Gastrocnemius medialis (tissue), 4 donors: ENCODE measurements around the gene NLGN1. TPM values are rescaled to one million over a fixed set of nuclear protein-coding genes. Genes with fewer than 3 reads are reported as not detected.

Source experiments
- ATAC-seq, 2 donors: fragments of 150-250 bp; one replicate each; pipeline ENCODE4 v1.9.1; 2016
- DNase-seq, 2 donors: peaks; one replicate each; pipeline ENCODE4 v3.0.0-alpha.2; 2019
- H3K27ac ChIP-seq, 4 donors: fragments of 200-600 bp; sonication (generic); 1 replicate in 1 of 4; 2 replicates in 3 of 4; pipeline ENCODE4 v1.5.1; 2016 to 2018; ENCODE audit warnings: mild to moderate bottlenecking in 2 of 4, moderate library complexity in 1 of 4
- H3K27me3 ChIP-seq, 3 donors: fragments of 200-600 bp; sonication (generic) in 2 of 3; 1 replicate in 1 of 3; 2 replicates in 2 of 3; pipeline versions ENCODE4 v1.5.1 to v1.6.0; 2016 to 2019; ENCODE audit warnings: mild to moderate bottlenecking in 1 of 3, moderate library complexity in 1 of 3
- H3K36me3 ChIP-seq, 2 donors: fragments of 200-600 bp; sonication (generic) in 1 of 2; one replicate each; pipeline ENCODE4 v1.5.1; 2017 to 2018
- H3K4me1 ChIP-seq, 2 donors: fragments of 200-600 bp; sonication (generic) in 1 of 2; one replicate each; pipeline ENCODE4 v1.5.1; 2016 to 2017; ENCODE audit warnings: mild to moderate bottlenecking in 2 of 2
- H3K4me3 ChIP-seq, 4 donors: fragments of 200-600 bp; sonication (generic) in 3 of 4; 1 replicate in 1 of 4; 2 replicates in 3 of 4; pipeline ENCODE4 v1.5.1; 2016 to 2019; ENCODE audit warnings: mild to moderate bottlenecking in 2 of 4
- H3K9me3 ChIP-seq, 3 donors: fragments of 200-600 bp; sonication (generic) in 2 of 3; 1 replicate in 1 of 3; 2 replicates in 2 of 3; pipeline ENCODE4 v1.5.1; 2016 to 2019
- POLR2A ChIP-seq, 2 donors: fragments of 450-650 bp; IDR thresholded peaks; one replicate each; pipeline ENCODE4 v1.6.1; 2017; ENCODE audit warnings: antibody characterized with exemption in 2 of 2, mild to moderate bottlenecking in 2 of 2, moderate library complexity in 2 of 2
- in situ Hi-C, 4 donors: fragments of 200-750 bp; cut with MboI; loops; one replicate each; pipeline versions ENCODE4 v1.15.0 to v1.8.0; 2017; ENCODE audit warnings: low sequenced_read_pairs in 4 of 4
- intact Hi-C: fragments of 100-400 bp; cut with DNase I; formaldehyde crosslinking; loops from one replicate; pipeline ENCODE4 v1.15.1; 2023; ENCODE audit warnings: low total_unique reads
- total RNA-seq, 4 donors: library from RNA; depleted of rRNA; stranded (reverse); fragments of >200 nt; gene quantifications; one replicate each; pipeline versions ENCODE4 v1.1.0 to v1.2.3, GENCODE V29; 2016
- TF ChIP-seq, protein P1 (sequence below), 5 experiments: fragments of 450-650 bp in 3 of 5; fragments of 200-600 bp in 2 of 5; sonication (generic) in 2 of 5; IDR thresholded peaks in 4 of 5; conservative IDR thresholded peaks in 1 of 5; 1 replicate in 4 of 5; 2 replicates in 1 of 5; pipeline ENCODE4 v1.5.1; 2016 to 2019; ENCODE audit warnings: antibody characterized with exemption in 5 of 5, mild to moderate bottlenecking in 3 of 5, moderate library complexity in 3 of 5

Gene NLGN1
- total RNA-seq, 4 donors from 2014 or later: 0.52 to 1.9 (median 1.1) TPM

DNA sequence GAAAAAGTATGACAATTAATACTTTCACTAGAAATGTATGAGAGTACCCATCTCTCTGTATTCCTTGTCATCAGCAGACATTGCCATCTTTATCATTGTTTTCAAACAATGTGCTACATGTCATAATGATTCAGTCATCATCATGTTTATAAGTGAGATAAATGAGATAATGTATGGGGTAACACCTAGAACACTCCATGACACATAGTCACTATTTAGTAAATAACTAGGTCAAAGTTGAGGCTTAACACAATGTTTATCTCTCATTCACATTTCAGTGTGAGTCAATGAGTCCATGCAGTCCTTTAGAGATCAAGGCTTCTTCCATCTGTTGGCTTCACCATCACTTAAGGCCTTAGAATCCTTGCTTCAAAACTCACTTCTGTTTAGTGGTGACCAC is 70.0 kb downstream of the NLGN1 start:
- H3K9me3 ChIP-seq: no peaks in the 10 kb centered on the region
- in situ Hi-C loops: no loop called here
- no peak overlapping the region for H3K4me3 ChIP-seq
- no peak for DNase-seq
- H3K4me1 ChIP-seq: no peaks in the 10 kb centered on the region
- no peak for ATAC-seq
- H3K27ac ChIP-seq: no peak overlapping the region
- H3K27me3 ChIP-seq: no peaks in the 10 kb centered on the region
- intact Hi-C loops: no loop called here
- no peak for TF ChIP-seq POLR2A (IDR thresholded peaks at IDR 0.05)
- TF ChIP-seq, protein P1, sequence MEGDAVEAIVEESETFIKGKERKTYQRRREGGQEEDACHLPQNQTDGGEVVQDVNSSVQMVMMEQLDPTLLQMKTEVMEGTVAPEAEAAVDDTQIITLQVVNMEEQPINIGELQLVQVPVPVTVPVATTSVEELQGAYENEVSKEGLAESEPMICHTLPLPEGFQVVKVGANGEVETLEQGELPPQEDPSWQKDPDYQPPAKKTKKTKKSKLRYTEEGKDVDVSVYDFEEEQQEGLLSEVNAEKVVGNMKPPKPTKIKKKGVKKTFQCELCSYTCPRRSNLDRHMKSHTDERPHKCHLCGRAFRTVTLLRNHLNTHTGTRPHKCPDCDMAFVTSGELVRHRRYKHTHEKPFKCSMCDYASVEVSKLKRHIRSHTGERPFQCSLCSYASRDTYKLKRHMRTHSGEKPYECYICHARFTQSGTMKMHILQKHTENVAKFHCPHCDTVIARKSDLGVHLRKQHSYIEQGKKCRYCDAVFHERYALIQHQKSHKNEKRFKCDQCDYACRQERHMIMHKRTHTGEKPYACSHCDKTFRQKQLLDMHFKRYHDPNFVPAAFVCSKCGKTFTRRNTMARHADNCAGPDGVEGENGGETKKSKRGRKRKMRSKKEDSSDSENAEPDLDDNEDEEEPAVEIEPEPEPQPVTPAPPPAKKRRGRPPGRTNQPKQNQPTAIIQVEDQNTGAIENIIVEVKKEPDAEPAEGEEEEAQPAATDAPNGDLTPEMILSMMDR (IDR thresholded peaks at IDR 0.05 in 4 of 5, conservative IDR thresholded peaks at IDR 0.05 in 1 of 5): no peak
- no peaks in the 10 kb centered on the region for H3K36me3 ChIP-seq

DNA sequence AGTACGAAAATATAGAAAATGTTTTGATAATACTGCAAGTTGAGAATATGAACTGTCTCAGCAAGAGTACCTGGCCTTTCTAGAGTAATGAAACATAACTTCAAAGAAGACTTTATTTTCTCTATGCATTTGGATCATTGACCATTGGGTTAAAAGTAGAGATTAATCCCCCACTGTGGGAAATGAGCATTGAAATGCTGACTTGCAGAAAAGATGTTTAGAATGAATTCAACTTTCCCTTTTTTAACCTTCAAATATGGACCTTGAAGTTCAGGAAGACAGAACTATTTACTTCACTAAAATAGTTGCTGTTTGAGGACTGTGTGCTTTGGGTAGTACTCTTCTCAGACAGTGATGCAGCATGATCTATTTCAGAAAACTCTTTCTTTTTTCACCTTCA is 75.7 kb downstream of the NLGN1 start:
- no peaks in the 10 kb centered on the region for H3K4me1 ChIP-seq
- ATAC-seq: no peak
- intact Hi-C loops (no loop called here), in situ Hi-C loops (no loop called here)
- H3K4me3 ChIP-seq: no peak overlapping the region
- H3K27me3 ChIP-seq: no peaks in the 10 kb centered on the region
- no peaks in the 10 kb centered on the region for H3K36me3 ChIP-seq
- DNase-seq: no peak
- no peak overlapping the region for H3K27ac ChIP-seq
- no peaks in the 10 kb centered on the region for H3K9me3 ChIP-seq
- TF ChIP-seq, protein P1 (IDR thresholded peaks at IDR 0.05 in 4 of 5, conservative IDR thresholded peaks at IDR 0.05 in 1 of 5): no peak
- TF ChIP-seq POLR2A (IDR thresholded peaks at IDR 0.05): no peak

DNA sequence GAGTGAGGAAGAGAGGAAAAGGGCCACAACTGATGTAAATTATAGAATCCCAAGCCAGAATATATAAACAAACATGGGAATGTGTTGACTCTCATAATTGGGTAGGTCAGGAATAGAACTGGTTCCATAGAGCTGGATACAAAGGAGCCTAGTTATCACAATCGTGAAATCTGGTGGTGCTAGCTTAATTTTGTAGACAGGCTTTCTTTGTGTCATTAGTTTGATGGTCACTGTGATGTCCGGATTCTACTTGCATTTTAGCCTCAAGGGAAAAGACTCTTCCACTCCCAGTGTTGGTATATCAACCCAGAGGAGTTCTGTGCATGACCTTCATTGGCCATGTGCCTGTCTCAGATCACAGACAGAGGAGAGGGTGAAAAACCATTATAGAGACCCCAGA is 81.8 kb downstream of the NLGN1 start:
- no peaks in the 10 kb centered on the region for H3K36me3 ChIP-seq
- H3K27ac ChIP-seq: no peak overlapping the region
- H3K27me3 ChIP-seq: no peaks in the 10 kb centered on the region
- H3K4me3 ChIP-seq: no peak overlapping the region
- no peak for ATAC-seq
- in situ Hi-C loops (no loop called here), intact Hi-C loops (no loop called here)
- TF ChIP-seq POLR2A (IDR thresholded peaks at IDR 0.05): no peak
- TF ChIP-seq, protein P1 (IDR thresholded peaks at IDR 0.05 in 4 of 5, conservative IDR thresholded peaks at IDR 0.05 in 1 of 5): no peak
- DNase-seq: no peak
- no peaks in the 10 kb centered on the region for H3K9me3 ChIP-seq
- H3K4me1 ChIP-seq: no peaks in the 10 kb centered on the region

DNA sequence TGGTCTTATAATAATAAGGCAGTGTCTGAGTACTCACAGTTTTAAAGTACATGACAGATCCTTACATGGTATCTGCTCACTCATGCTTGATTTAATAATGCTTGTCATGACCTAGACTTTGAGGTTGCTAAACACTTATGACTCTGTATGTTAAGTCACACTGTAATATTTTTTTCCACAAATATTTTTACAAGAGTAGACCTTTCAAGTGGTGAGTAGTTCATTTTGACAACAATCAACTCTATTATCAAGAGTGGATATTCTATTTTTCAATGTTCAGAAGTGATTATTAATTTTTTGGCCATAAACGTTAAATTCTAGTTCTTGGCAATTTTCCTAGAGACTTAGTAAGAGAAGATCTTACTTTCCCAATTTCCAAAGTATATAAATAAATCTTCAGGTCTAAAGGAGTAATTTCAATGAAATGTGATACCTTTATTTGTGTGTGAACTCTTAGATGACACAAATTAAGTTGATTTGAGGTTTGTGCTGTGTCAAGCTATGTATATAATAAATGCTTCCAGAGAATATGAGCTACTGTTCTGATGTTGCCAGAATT is 104.5 kb downstream of the NLGN1 start:
- DNase-seq: no peak
- H3K36me3 ChIP-seq: no peaks in the 10 kb centered on the region
- no peak for TF ChIP-seq POLR2A (IDR thresholded peaks at IDR 0.05)
- H3K4me3 ChIP-seq: no peak overlapping the region
- no peaks in the 10 kb centered on the region for H3K9me3 ChIP-seq
- no peak overlapping the region for H3K27ac ChIP-seq
- in situ Hi-C loops (no loop called here), intact Hi-C loops (no loop called here)
- ATAC-seq: no peak
- no peaks in the 10 kb centered on the region for H3K27me3 ChIP-seq
- no peaks in the 10 kb centered on the region for H3K4me1 ChIP-seq

DNA sequence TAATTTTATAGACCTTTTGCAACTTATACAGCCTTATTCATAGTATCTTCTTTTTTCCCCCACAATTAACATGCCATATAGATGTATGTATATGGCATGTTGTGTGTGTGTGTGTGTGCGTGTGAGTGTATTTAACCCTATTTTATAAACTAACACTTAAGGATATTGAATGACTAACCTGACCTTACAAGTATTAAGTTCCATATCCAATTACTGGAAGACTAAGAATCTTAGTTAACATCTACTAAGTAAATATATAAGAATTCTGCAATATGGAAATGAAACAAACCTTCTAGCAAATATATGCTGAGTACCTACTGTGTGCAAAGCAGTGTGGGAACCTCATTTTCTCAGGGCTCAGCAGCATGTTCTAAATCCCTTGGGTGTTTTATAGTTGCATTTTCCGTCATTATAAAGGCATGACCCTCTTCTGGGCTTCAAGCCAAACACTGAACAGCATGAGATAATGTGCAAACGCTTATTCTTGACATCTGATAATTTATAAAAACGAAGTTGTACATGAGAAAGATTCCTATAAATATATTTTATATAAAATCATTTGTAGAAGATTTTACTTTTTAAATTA is 105.5 kb downstream of the NLGN1 start:
- H3K27ac ChIP-seq: no peak overlapping the region
- no peak for DNase-seq
- no peaks in the 10 kb centered on the region for H3K27me3 ChIP-seq
- no peak overlapping the region for H3K4me3 ChIP-seq
- no peak for ATAC-seq
- in situ Hi-C loops (no loop called here), intact Hi-C loops (no loop called here)
- no peaks in the 10 kb centered on the region for H3K36me3 ChIP-seq
- TF ChIP-seq POLR2A (IDR thresholded peaks at IDR 0.05): no peak
- TF ChIP-seq, protein P1 (IDR thresholded peaks at IDR 0.05 in 4 of 5, conservative IDR thresholded peaks at IDR 0.05 in 1 of 5): no peak
- no peaks in the 10 kb centered on the region for H3K4me1 ChIP-seq
- H3K9me3 ChIP-seq: no peaks in the 10 kb centered on the region
